ENCODE data around the gene LRRC74B.
"Not testable (repeated sequence)": the region's sequence is repeated elsewhere in the genome, so short reads cannot be mapped to it uniquely, and the experiment has no call there.

LRRC74B gene

GRCh38 chr22:21051145-21051830 is 5.5 kb downstream of the LRRC74B start:
- no peak for TF ChIP-seq POLR2A (IDR thresholded peaks at IDR 0.05; ENCODE audit: low read depth, low read length)
- DNase-seq (ENCODE audit: insufficient read length, low spot score) (no peak), FAIRE-seq (no peak)

GRCh38 chr22:21051831-21052400 is 6.2 kb downstream of the LRRC74B start:
- TF ChIP-seq POLR2A (IDR thresholded peaks at IDR 0.05; ENCODE audit: low read depth, low read length) = no peak
- DNase-seq (ENCODE audit: insufficient read length, low spot score) (no peak), FAIRE-seq (no peak)

- FAIRE-seq (no peak), DNase-seq (ENCODE audit: insufficient read length, low spot score) (no peak)
- TF ChIP-seq POLR2A (IDR thresholded peaks at IDR 0.05; ENCODE audit: low read depth, low read length) = no peak
These were observed 7.1 kb downstream of the LRRC74B start for GRCh38 chr22:21052715-21053459.

GRCh38 chr22:21054046-21054713 is 8.4 kb downstream of the LRRC74B start:
- TF ChIP-seq POLR2A (IDR thresholded peaks at IDR 0.05; ENCODE audit: low read depth, low read length) = no peak
- DNase-seq (ENCODE audit: insufficient read length, low spot score) (no peak), FAIRE-seq (no peak)

DNA sequence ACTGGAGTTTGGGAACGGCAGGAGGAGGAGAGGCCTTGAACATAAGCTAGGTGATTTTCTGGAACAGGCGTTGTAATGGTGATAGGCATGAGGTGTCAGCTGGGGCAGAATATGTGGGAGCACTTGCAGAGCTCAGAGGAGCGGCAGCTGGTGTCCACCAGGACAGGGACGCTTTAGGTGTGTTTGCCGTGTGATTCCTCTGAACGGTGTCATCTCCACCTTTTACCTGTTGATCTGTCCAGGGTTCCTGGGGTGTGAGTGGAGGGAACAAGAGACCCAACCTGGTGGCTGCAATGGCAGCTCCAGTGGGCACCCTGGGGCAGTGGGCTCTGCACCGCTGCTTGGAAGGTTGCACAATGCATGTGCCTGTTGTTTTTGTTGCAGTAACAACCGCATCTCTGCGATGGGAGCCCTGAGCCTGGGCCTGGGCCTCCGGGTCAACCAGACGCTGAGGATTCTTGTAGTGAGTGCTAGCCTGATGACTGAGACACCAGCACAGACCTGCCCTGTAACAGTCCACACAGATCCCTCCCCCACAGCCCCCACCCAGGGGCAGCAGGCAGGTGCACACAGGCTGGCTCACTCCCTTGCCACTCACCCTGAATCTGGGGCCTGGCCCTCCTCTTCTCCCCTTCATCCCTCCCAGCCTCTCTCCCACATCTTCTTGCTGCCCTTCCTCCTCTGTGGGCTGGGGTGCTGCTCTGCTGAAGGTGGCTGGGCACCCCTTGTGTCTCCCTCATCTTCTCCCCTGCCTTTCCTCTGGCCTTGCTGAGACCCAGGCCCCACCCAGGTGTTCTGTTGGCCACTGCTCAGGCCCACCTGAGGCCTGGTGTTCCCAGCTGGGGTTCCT is 9.2 kb downstream of the LRRC74B start:
- DNase-seq (ENCODE audit: insufficient read length, low spot score) = no peak
- no peak for FAIRE-seq

DNA sequence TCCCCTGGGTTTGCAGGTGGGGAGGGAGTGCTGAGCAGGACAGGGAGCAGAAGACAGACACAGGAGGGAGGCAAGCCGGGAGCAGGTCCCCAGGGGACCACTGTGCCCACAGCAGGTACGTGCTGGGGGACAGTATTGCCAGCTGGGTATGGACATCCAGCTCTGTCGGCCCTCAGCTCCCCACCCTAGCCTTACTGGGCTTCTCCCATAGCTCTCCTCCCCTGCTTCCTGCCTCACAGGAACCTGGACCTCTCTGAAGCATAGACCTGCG is 9.8 kb downstream of the LRRC74B start:
- FAIRE-seq (no peak), DNase-seq (ENCODE audit: insufficient read length, low spot score) (no peak)
- TF ChIP-seq POLR2A (IDR thresholded peaks at IDR 0.05; ENCODE audit: low read depth, low read length) = no peak

More for the DNA sequence above, 9.2 kb downstream of the LRRC74B start:
- TF ChIP-seq POLR2A (IDR thresholded peaks at IDR 0.05; ENCODE audit: low read depth, low read length) = no peak

DNA sequence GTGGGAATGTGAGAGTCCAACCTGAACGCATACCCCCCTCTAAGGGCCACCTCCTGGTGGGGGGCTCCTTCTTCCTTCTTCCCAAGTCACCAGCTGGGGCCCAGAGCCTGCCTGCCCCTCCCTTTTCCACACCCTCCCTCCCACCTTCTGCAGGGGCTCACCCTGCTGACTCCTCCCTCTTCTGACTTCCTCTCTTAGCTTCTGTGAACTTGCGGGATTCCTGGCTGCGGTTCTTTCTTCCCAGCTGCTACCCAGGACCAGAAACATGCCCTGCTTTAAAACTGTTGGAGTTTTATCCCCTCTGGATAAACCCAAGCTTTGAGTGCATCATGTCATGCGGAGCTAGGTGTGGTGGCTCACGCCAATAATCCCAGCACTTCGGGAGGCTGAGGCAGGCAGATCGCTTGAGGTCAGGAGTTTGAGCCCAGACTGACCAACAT is 10.2 kb downstream of the LRRC74B start:
- no peak for TF ChIP-seq POLR2A (IDR thresholded peaks at IDR 0.05; ENCODE audit: low read depth, low read length)
- DNase-seq (ENCODE audit: insufficient read length, low spot score) (no peak), FAIRE-seq (no peak)

DNA sequence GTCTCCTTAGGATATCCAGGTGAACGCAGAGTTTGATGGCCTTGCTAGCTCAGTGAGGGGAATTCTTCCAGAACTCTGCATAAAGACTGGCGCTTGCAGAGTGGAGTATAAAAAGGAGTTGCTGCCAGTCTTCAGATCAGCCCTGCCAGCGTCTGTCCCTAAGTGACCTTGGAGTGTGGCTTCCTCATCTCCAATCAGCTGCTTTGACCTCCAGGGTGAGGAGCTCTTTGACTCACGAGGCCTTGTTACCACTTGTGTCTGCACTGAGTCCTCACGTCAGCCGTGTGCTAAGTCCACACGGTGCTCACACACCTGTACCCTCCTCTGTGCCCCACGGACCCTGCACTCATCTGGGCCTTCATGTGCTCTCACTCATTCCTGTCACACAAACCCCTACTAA is 14.6 kb downstream of the LRRC74B start:
- not testable (repeated sequence) for FAIRE-seq; DNase-seq (ENCODE audit: insufficient read length, low spot score)

GRCh38 chr22:21061660-21062321 is 16.0 kb downstream of the LRRC74B start:
- not testable (repeated sequence) for DNase-seq (ENCODE audit: insufficient read length, low spot score); FAIRE-seq

DNA sequence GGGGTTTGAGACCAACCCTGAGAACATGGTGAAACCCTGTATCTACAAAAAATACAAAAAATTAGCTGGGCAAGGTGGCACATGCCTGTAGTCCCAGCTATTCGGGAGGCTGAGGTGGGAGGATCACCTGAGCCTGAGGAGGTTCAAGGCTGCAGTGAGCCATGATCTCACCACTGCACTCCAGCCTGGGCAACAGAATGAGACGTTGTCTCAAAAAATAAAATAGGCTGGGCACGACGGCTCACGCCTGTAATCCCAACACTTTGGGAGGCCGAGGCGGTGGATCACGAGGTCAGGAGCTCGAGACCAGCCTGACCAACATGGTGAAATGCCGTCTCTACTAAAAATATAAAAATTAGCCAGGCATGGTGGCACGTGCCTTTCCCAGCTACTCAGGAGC is 18.7 kb downstream of the LRRC74B start:
- FAIRE-seq; DNase-seq (ENCODE audit: insufficient read length, low spot score): not testable (repeated sequence)

DNA sequence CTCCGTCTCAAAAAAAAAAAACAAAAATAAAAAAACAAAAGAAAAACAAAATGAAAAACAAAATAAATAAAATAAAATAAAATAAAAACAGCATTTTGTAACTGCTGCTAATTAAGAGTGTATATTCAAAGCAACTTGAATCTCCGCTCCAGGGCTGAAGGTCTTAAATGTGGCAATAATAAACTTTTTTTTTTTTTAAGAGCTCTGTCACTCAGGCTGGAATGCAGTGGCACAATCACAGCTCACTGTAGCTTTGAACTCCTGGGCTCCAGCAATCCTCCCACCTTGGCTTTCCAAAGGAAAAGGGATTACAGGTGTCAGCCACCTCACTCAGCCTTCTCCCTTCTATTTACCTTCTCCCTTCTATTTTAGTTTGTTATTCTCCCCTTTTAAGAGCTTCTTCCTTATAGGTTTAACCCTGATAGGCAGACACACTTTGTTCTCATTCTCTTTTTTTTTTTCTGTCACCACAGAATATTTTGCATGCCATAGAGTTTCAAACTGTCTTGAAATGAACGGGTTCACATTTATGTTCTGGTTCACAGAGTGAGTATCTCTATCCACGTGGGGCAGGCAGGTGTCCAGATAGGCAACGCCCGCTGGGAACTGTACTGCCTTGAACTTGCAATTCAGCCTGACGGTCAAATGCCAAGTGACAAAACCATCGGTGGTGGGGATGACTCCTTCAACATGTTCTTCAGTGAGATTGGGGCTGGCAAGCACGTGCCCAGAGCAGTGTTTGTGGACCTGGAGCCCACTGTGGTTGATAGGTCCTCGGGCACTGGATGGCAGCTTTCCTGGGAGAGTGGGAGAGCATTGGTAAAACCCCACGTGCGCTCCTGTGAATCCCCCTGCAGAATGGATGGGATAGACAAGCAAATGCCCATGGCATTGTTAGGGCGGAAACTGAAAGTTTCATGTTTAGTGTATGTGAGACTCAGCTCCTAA is 19.4 kb downstream of the LRRC74B start:
- no peak for FAIRE-seq
- no peak for DNase-seq (ENCODE audit: insufficient read length, low spot score)
- no peak for TF ChIP-seq POLR2A (IDR thresholded peaks at IDR 0.05; ENCODE audit: low read depth, low read length)
